Measurements from ENCODE around the gene DRGX.

DNA sequence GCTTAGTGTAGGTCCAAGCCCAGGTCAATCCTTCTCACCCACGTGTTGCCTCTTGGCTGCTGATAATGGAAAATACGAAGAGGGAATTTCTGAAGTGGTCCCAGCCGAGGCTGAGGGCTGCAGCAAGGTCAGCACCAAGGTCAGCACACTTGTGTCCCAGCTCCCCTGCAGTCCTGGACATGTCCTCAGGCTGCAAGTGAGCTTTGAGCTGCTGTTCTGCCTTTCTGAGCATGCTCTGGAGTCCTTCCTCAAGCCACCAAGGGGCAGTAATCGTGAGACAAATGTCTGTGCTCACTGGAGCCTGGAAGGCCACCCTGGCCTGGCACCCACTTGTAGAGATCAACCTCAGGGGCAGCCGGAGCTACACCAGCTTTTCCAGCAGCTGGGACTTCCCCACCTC lies 28.3 kb downstream of the DRGX start:
- TF ChIP-seq, protein P1, sequence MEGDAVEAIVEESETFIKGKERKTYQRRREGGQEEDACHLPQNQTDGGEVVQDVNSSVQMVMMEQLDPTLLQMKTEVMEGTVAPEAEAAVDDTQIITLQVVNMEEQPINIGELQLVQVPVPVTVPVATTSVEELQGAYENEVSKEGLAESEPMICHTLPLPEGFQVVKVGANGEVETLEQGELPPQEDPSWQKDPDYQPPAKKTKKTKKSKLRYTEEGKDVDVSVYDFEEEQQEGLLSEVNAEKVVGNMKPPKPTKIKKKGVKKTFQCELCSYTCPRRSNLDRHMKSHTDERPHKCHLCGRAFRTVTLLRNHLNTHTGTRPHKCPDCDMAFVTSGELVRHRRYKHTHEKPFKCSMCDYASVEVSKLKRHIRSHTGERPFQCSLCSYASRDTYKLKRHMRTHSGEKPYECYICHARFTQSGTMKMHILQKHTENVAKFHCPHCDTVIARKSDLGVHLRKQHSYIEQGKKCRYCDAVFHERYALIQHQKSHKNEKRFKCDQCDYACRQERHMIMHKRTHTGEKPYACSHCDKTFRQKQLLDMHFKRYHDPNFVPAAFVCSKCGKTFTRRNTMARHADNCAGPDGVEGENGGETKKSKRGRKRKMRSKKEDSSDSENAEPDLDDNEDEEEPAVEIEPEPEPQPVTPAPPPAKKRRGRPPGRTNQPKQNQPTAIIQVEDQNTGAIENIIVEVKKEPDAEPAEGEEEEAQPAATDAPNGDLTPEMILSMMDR (IDR thresholded peaks at IDR 0.05), result no peak
- TF ChIP-seq POLR2A (IDR thresholded peaks at IDR 0.05), result no peak
